IMR-90 (cell line): Measurements from ENCODE around the gene ZNF609. TPM values are rescaled to one million over a fixed set of nuclear protein-coding genes. Genes with fewer than 3 reads are reported as not detected.

Experiments used
- ATAC-seq: fragments of 200-7000 bp; cut with Tn5 transposase; 2 replicates; pipeline ENCODE4 v1.9.1; 2020; ENCODE audit warnings: low read depth, mild to moderate bottlenecking, moderate library complexity
- BruUV-seq: library from RNA; stranded (reverse); fragments of 400-500 nt; replicated peaks from 2 replicates; lab custom pipeline; 2021; lab: Mats Ljungman, UMichigan
- CTCF ChIA-PET: fragments of 300-600 bp; formaldehyde crosslinking; extraction: SDS; loops from one replicate; lab custom pipeline; 2021; ENCODE audit warnings: antibody characterized with exemption; lab: Yijun Ruan, JAX
- POLR2A ChIA-PET: fragments of 300-600 bp; sonication (Branson Sonifier 250); formaldehyde crosslinking; loops from one replicate; lab custom pipeline; 2022; ENCODE audit warnings: antibody characterized with exemption; ENCODE audit not compliant: unreplicated experiment; lab: Charles Lee
- DNase-seq: peaks from one replicate; pipeline ENCODE4 v3.0.0; 2013
- H2AFZ ChIP-seq: replicated peaks from 2 replicates; pipeline ENCODE3; 2013; ENCODE audit warnings: low read length, mild to moderate bottlenecking; ENCODE audit not compliant: poor library complexity
- H2AK5ac ChIP-seq: 2 replicates; pipeline ENCODE4 v1.6.1; 2013; ENCODE audit warnings: low read depth, low read length, inconsistent platforms
- H2AK9ac ChIP-seq: replicated peaks from 2 replicates; pipeline ENCODE3; 2013; ENCODE audit warnings: mild to moderate bottlenecking, low read depth, low read length, moderate library complexity; ENCODE audit not compliant: poor library complexity
- H2BK120ac ChIP-seq: 2 replicates; pipeline ENCODE4 v1.6.1; 2013; ENCODE audit warnings: low read depth, low read length, inconsistent platforms
- H2BK15ac ChIP-seq: 3 replicates; pipeline ENCODE4 v1.6.1; 2013; ENCODE audit warnings: low read depth, low read length, inconsistent platforms
- H2BK20ac ChIP-seq: 2 replicates; pipeline ENCODE4 v1.6.1; 2013; ENCODE audit warnings: low read depth, mild to moderate bottlenecking, inconsistent platforms, low read length, moderate library complexity
- H2BK5ac ChIP-seq: 2 replicates; pipeline ENCODE4 v1.6.1; 2013; ENCODE audit warnings: mild to moderate bottlenecking, low read depth, low read length, inconsistent platforms; ENCODE audit not compliant: poor library complexity, severe bottlenecking
- H3K14ac ChIP-seq: replicated peaks from 2 replicates; pipeline ENCODE4 v1.6.1; 2013; ENCODE audit warnings: low read depth, low read length, inconsistent platforms
- H3K18ac ChIP-seq: 2 replicates; pipeline ENCODE4 v1.6.1; 2013; ENCODE audit warnings: low read depth, low read length, control low read depth
- H3K23ac ChIP-seq: 2 replicates; pipeline ENCODE4 v1.6.1; 2013; ENCODE audit warnings: low read depth, low read length, inconsistent platforms
- H3K27ac ChIP-seq: 2 replicates; pipeline ENCODE4 v1.5.1; 2013; ENCODE audit warnings: mild to moderate bottlenecking, control low read depth, low read length; ENCODE audit not compliant: insufficient read depth
- H3K27me3 ChIP-seq: 2 replicates; pipeline ENCODE4 v1.6.1; 2013; ENCODE audit warnings: low read length; ENCODE audit not compliant: control insufficient read depth, insufficient read depth
- H3K36me3 ChIP-seq: 2 replicates; pipeline ENCODE4 v1.6.1; 2013; ENCODE audit warnings: low read length, mixed read lengths; ENCODE audit not compliant: control insufficient read depth, insufficient read depth
- H3K4ac ChIP-seq: 2 replicates; pipeline ENCODE4 v1.6.1; 2013; ENCODE audit warnings: low read depth, low read length, inconsistent platforms
- H3K4me1 ChIP-seq: 2 replicates; pipeline ENCODE4 v1.6.1; 2013; ENCODE audit warnings: low read length, mixed read lengths; ENCODE audit not compliant: control insufficient read depth, insufficient read depth
- H3K4me2 ChIP-seq: 2 replicates; pipeline ENCODE4 v1.6.1; 2013; ENCODE audit warnings: low read depth, mild to moderate bottlenecking, control low read depth, low read length, moderate library complexity
- H3K4me3 ChIP-seq: 2 replicates; pipeline ENCODE4 v1.5.1; 2013; ENCODE audit warnings: low read depth, mild to moderate bottlenecking, control low read depth, low read length, moderate library complexity; ENCODE audit not compliant: insufficient read depth
- H3K56ac ChIP-seq: 2 replicates; pipeline ENCODE4 v1.6.1; 2013; ENCODE audit warnings: low read length, inconsistent platforms; ENCODE audit not compliant: insufficient read depth; ENCODE audit errors: extremely low read depth
- H3K79me1 ChIP-seq, 2 experiments: 2 replicates each; pipeline ENCODE4 v1.6.1; 2013; ENCODE audit warnings: low read length in 2 of 2, inconsistent platforms in 1 of 2, low read depth in 1 of 2
- H3K9ac ChIP-seq: 2 replicates; pipeline ENCODE4 v1.6.1; 2013; ENCODE audit warnings: low read depth, low read length, control low read depth
- H3K9me1 ChIP-seq: 2 replicates; pipeline ENCODE4 v1.6.1; 2013; ENCODE audit warnings: low read length, inconsistent platforms; ENCODE audit not compliant: insufficient read depth
- H3K9me3 ChIP-seq: 2 replicates; pipeline ENCODE4 v1.6.1; 2013; ENCODE audit warnings: low read length; ENCODE audit not compliant: control insufficient read depth, insufficient read depth
- H4K20me1 ChIP-seq: 2 replicates; pipeline ENCODE4 v1.6.1; 2013; ENCODE audit warnings: low read length, inconsistent platforms; ENCODE audit not compliant: insufficient read depth
- H4K5ac ChIP-seq: 2 replicates; pipeline ENCODE4 v1.6.1; 2013; ENCODE audit warnings: mild to moderate bottlenecking, low read depth, low read length, control low read depth
- H4K8ac ChIP-seq, 2 experiments: 2 replicates each; pipeline ENCODE4 v1.6.1; 2013; ENCODE audit warnings: low read depth in 2 of 2, low read length in 2 of 2, control low read depth in 1 of 2, inconsistent platforms in 1 of 2
- H4K91ac ChIP-seq: 2 replicates; pipeline ENCODE4 v1.6.1; 2013; ENCODE audit warnings: low read depth, low read length, inconsistent platforms; ENCODE audit not compliant: insufficient read depth
- BHLHE40 ChIP-seq: fragments of 150-350 bp; IDR thresholded peaks from 2 replicates; pipeline ENCODE4 v1.6.1; 2016; ENCODE audit warnings: mild to moderate bottlenecking, low read depth, low read length
- CEBPB ChIP-seq: IDR thresholded peaks from 2 replicates; pipeline ENCODE4 v1.6.1; 2012; ENCODE audit warnings: low read depth, low read length, improper control_type of control experiment
- CHD1 ChIP-seq: IDR thresholded peaks from 2 replicates; pipeline ENCODE4 v1.6.1; 2012; ENCODE audit warnings: low read depth, low read length, improper control_type of control experiment
- CTCF ChIP-seq: conservative IDR thresholded peaks from 2 replicates; pipeline ENCODE4 v1.5.1; 2012; ENCODE audit warnings: mild to moderate bottlenecking, low read depth, low read length, improper control_type of control experiment
- ELK1 ChIP-seq: fragments of 150-350 bp; IDR thresholded peaks from 2 replicates; pipeline ENCODE4 v1.6.1; 2016; ENCODE audit warnings: low read depth, mild to moderate bottlenecking, low read length, moderate library complexity, borderline replicate concordance
- FOS ChIP-seq: fragments of 150-350 bp; IDR thresholded peaks from 2 replicates; pipeline ENCODE4 v1.6.1; 2016; ENCODE audit warnings: low read depth, low read length
- MAFK ChIP-seq: IDR thresholded peaks from 2 replicates; pipeline ENCODE4 v1.6.1; 2012; ENCODE audit warnings: low read depth, low read length, improper control_type of control experiment
- MAZ ChIP-seq: IDR thresholded peaks from 2 replicates; pipeline ENCODE4 v1.6.1; 2012; ENCODE audit warnings: low read depth, mild to moderate bottlenecking, low read length, improper control_type of control experiment, moderate library complexity, borderline replicate concordance
- MXI1 ChIP-seq: IDR thresholded peaks from 2 replicates; pipeline ENCODE4 v1.6.1; 2012; ENCODE audit warnings: low read depth, mild to moderate bottlenecking, low read length, moderate library complexity, borderline replicate concordance
- NFE2L2 ChIP-seq: fragments of 150-350 bp; IDR thresholded peaks from 2 replicates; pipeline ENCODE4 v1.6.1; 2016; ENCODE audit warnings: low read depth, mild to moderate bottlenecking, low read length
- POLR2A ChIP-seq: IDR thresholded peaks from 2 replicates; pipeline ENCODE4 v1.6.1; 2012; ENCODE audit warnings: mild to moderate bottlenecking, low read depth, low read length
- RAD21 ChIP-seq: IDR thresholded peaks from 2 replicates; pipeline ENCODE4 v1.6.1; 2012; ENCODE audit warnings: low read length, improper control_type of control experiment
- RCOR1 ChIP-seq: IDR thresholded peaks from 2 replicates; pipeline ENCODE4 v1.6.1; 2012; ENCODE audit warnings: mild to moderate bottlenecking, low read length, improper control_type of control experiment; ENCODE audit not compliant: insufficient replicate concordance
- RFX5 ChIP-seq: IDR thresholded peaks from 2 replicates; pipeline ENCODE4 v1.8.0; 2012; ENCODE audit warnings: low read depth, mild to moderate bottlenecking, low read length, moderate library complexity
- SMC3 ChIP-seq: fragments of 150-350 bp; IDR thresholded peaks from 2 replicates; pipeline ENCODE4 v1.6.1; 2016; ENCODE audit warnings: low read depth, mild to moderate bottlenecking, antibody characterized with exemption, low read length, moderate library complexity
- USF2 ChIP-seq: fragments of 150-350 bp; IDR thresholded peaks from 2 replicates; pipeline ENCODE4 v1.6.1; 2017; ENCODE audit warnings: mild to moderate bottlenecking, antibody characterized with exemption, low read length, low read depth
- WGBS, 2 experiments: methylation state at CpG; one replicate each; pipeline versions ENCODE4 v1.1.5 to v1.1.7; 2013; ENCODE audit warnings: missing lambda C conversion rate in 2 of 2; ENCODE audit not compliant: insufficient read length in 1 of 2; ENCODE audit errors: extremely low coverage in 2 of 2; 5-methylcytosine and 5-hydroxymethylcytosine counted together
- dilution Hi-C: fragments of 300-500 bp; cut with HindIII; formaldehyde crosslinking; loops from one replicate; pipeline ENCODE4 v1.14.3; 2018; ENCODE audit warnings: low sequenced_read_pairs; ENCODE audit not compliant: unreplicated experiment
- in situ Hi-C: fragments of 300-500 bp; cut with MboI; formaldehyde crosslinking; loops from 3 replicates; pipeline ENCODE4 v1.14.3; 2019; ENCODE audit warnings: low sequenced_read_pairs, inconsistent platforms, mixed read lengths
- intact Hi-C: fragments of 100-400 bp; cut with micrococcal nuclease; formaldehyde crosslinking; loops from 2 replicates; pipeline ENCODE4 v1.10.0; 2022
- polyA plus RNA-seq, 3 experiments: library from polyadenylated mRNA; depleted of rRNA; stranded (reverse); fragments of >200 nt; gene quantifications; 2 replicates each; pipeline ENCODE4 v1.2.3, GENCODE V29; 2012; ENCODE audit warnings: low replicate concordance in 1 of 3
- total RNA-seq: library from RNA; depleted of rRNA; stranded (reverse); fragments of >200 nt; gene quantifications from 2 replicates; pipeline ENCODE4 v1.2.3, GENCODE V29; 2012

Gene ZNF609
- total and polyA plus RNA-seq, 2 of the 4 experiments (the other 2 are of a cell fraction), result 10.4 to 12.5 TPM

- Histone ChIP-seq H2BK15ac (no peak overlapping the region), H3K18ac (no peak overlapping the region), H4K91ac (no peak overlapping the region), H4K8ac (no peak overlapping the region), H3K56ac (no peak overlapping the region), H3K4me2 (no peak overlapping the region), H2AK5ac (no peak overlapping the region), H3K4ac (no peak overlapping the region), H3K27me3 (no peaks in the 10 kb centered on the region), H3K27ac (no peak overlapping the region), H3K23ac (no peak overlapping the region), H3K14ac (no peak overlapping the region), H2BK5ac (no peak overlapping the region), H4K20me1 (peaks cover 8% of the 10 kb centered on the region), H3K9me3 (no peaks in the 10 kb centered on the region), H3K4me3 (no peak overlapping the region), H2AFZ (no peak overlapping the region), H4K5ac (no peak overlapping the region), H2BK120ac (no peak overlapping the region), H3K36me3 (peaks cover 2% of the 10 kb centered on the region; the same call in 1 of the 2 replicates), H3K79me1 (peaks cover 38 to 53% of the 10 kb centered on the region in 2 experiments), H2BK20ac (no peak overlapping the region), H3K9ac (no peak overlapping the region), H3K9me1 (no peaks in the 10 kb centered on the region), H3K4me1 (no peaks in the 10 kb centered on the region; the same call in 1 of the 2 replicates), H2AK9ac (no peak overlapping the region)
- no peak for DNase-seq
- dilution Hi-C loops, result no loop called here
- intact Hi-C loops, result no loop called here
- no CpG with 5 or more reads among the region's 1 CpG for WGBS, 2 experiments
- BruUV-seq, result no TSS peak
- CTCF ChIA-PET, result interaction anchor here (0.6 to 2.0 kb wide), 2 partner anchors 7 to 11 kb away, joined by 3 to 6 read pairs; no protein-coding TSS in a partner anchor
- ATAC-seq, result no peak
- in situ Hi-C loops, result no loop called here
- TF ChIP-seq CHD1 (no peak), USF2 (no peak), POLR2A (no peak), CEBPB (no peak), ELK1 (no peak), BHLHE40 (no peak), MAFK (no peak), SMC3 (no peak), NFE2L2 (no peak), CTCF (no peak), MAZ (no peak), FOS (no peak), MXI1 (no peak), RAD21 (no peak), RFX5 (no peak), RCOR1 (no peak)
- POLR2A ChIA-PET, result no interaction called here
Observed at GRCh38 chr15:64645995-64646394, 185.6 kb downstream of the ZNF609 start.
